ENCODE measurements around the gene FXYD3.

Gene FXYD3

DNA sequence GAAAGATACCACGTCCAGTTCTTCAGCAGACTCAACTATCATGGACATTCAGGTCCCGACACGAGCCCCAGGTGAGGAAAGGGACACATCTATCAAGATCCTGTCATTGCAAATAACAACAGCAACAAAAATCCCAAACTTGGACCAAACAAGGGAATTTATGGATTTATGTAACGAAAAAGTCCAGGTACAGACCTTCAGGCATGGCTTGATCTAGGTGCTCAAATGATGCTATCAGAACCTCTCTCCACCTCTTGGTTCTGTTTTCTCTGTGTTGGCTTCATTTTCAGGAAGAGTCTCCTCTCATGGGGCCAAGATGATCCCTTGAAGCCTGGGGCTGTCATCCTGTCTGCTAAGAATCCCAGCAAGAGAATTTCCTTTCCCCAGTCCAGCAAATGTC, 41.8 kb downstream of the FXYD3 start:
- DNase-seq, result no peak

- no peak for DNase-seq
Observed at GRCh38 chr19:35159606-35160005, 44.0 kb downstream of the FXYD3 start.

GRCh38 chr19:35160629-35161433, 45.2 kb downstream of the FXYD3 start:
- DNase-seq, result no peak

- DNase-seq, result no peak
Observed at GRCh38 chr19:35161434-35161743, 45.8 kb downstream of the FXYD3 start.

DNA sequence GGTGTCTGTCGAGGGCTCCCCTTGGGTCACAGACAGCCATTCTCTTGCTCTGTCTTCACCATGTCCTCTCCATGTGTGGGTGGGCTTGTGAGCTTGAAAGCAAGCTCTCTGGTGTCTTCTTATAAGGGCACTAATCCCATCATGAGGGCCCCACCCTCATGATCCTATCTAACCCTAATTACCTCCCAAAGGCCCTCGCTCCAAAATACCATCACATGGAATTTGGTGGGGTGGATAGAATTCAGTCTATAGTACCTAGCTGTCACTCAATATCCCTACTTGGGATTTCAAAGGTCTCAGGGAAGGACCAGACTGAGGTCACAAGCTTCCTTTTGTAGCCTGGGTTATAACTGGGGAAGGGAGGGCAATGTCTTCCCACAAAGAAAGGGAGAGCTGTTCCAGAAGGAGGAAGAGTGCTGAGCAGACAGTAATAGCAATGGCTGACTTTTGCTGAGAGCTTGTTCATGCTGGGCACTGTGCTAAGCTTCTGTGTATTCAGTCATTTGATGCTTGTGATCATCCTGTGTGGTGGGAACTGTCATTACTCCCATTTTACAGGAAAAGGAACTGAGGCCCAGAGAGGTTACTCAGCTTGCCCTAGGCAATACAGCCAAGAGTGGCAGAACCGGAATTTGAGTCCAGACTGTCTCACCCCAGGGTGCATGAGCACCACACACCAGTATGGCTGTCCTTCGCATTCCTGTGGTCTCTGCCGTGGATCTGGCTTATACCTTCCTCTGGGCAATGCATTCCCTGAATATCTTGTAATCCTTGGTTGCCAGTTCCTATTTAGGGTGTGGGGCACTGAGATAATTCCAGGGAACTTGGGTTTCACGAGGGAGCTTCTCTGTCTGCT, 47.1 kb downstream of the FXYD3 start:
- DNase-seq, result no peak

DNA sequence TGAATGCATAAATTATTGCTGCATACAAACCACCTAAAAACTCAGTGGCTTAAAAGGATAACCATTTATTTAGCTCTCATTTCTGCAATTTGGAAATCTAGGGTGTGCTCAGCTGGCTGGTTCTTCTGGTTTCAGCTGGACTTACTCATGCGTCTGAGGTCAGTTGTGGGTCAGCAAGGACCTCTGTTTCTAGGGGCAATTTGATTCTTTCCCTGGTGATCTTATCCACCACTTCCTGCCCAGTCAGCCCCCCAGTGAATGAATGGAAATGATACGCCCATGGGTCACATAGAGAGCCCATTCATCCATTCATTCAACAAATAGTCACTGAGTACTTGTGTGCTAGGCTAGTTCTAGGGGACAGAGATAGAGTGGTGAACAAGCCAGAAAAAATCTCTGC, 48.8 kb downstream of the FXYD3 start:
- DNase-seq, result no peak

GRCh38 chr19:35165200-35166058, 49.8 kb downstream of the FXYD3 start:
- no peak for DNase-seq

GRCh38 chr19:35166100-35167063, 50.8 kb downstream of the FXYD3 start:
- no peak for DNase-seq

- no peak for DNase-seq
Observed at GRCh38 chr19:35167251-35168119, 51.9 kb downstream of the FXYD3 start.

DNA sequence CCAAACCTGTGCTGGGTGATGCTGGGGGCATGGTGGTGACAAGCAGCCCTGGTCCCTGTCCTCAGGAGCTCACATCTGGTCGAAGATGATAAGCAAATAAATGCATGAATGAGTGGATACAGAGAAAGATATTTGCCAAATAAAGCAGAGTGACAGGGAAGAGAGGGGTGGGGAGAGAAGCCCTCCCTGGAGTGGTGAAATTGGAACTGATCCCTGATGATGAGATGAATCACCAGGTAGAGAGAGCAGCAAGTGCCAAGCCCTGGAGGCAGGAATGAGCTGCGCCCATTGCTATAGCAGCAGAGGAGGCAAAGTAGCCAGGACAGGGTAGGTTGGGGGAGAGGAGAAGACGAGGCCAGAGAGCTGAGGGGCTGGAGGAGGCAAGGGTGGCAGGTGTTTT, 52.6 kb downstream of the FXYD3 start:
- DNase-seq, result no peak

DNA sequence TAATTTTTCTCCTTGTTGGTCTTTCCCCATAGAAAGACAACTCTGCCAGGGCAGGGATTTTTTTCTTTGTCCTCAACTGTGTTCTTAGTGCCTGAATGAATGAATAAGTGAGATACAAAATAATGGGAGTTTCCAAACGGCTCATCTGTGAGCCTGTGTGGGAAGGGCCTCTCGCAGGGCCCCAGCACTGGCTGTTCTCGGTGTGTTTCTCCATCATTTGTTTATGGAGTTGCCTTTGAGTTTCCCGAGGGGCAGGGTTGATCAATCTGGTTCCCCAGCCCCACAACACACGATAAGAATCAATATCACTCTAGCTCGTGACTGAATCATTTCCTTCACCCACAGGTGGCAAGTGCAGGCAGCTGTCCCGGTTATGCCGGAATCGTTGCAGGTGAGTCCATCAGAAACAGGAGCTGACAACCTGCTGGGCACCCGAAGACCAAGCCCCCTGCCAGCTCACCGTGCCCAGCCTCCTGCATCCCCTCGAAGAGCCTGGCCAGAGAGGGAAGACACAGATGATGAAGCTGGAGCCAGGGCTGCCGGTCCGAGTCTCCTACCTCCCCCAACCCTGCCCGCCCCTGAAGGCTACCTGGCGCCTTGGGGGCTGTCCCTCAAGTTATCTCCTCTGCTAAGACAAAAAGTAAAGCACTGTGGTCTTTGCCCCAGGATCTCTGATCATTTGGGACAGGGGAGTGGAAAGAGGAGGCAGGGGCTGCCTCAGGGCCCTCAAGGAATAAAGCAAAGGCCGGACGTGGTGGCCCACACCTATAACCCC, 53.8 kb downstream of the FXYD3 start:
- no peak for DNase-seq

- no peak for DNase-seq
Observed at GRCh38 chr19:35170359-35171061, 54.9 kb downstream of the FXYD3 start.

- DNase-seq, result no peak
Observed at GRCh38 chr19:35171730-35172129, 56.1 kb downstream of the FXYD3 start.
